ENCODE measurements around the gene SCN9A. TPM values are rescaled to one million over a fixed set of nuclear protein-coding genes. Genes with fewer than 3 reads are reported as not detected.

SCN9A gene
- total RNA-seq, 1 donor from 2014 or later = 11.2 TPM

- TF ChIP-seq CTCF (IDR thresholded peaks at IDR 0.05; ENCODE audit: partially characterized antibody, unreplicated experiment) = no peak
- H3K27me3 Mint-ChIP-seq (ENCODE audit: unreplicated experiment) = no peaks in the 10 kb centered on the region
- H3K9me3 Mint-ChIP-seq (ENCODE audit: unreplicated experiment) = no peaks in the 10 kb centered on the region
- H3K27ac Mint-ChIP-seq (ENCODE audit: unreplicated experiment) = no peak overlapping the region
- H3K36me3 Mint-ChIP-seq (ENCODE audit: unreplicated experiment) = no peaks in the 10 kb centered on the region
- no peaks in the 10 kb centered on the region for H3K4me1 Mint-ChIP-seq (ENCODE audit: low read depth, unreplicated experiment)
- no peak overlapping the region for H3K4me3 Mint-ChIP-seq (ENCODE audit: unreplicated experiment)
- no peak for DNase-seq
Observed at GRCh38 chr2:166278856-166279255, 96.9 kb downstream of the SCN9A start.

- Mint-ChIP-seq H3K4me3 (ENCODE audit: unreplicated experiment) (no peak overlapping the region), H3K27ac (ENCODE audit: unreplicated experiment) (no peak overlapping the region), H3K9me3 (ENCODE audit: unreplicated experiment) (no peaks in the 10 kb centered on the region), H3K36me3 (ENCODE audit: unreplicated experiment) (no peaks in the 10 kb centered on the region), H3K27me3 (ENCODE audit: unreplicated experiment) (no peaks in the 10 kb centered on the region), H3K4me1 (ENCODE audit: low read depth, unreplicated experiment) (no peaks in the 10 kb centered on the region)
- no peak for DNase-seq
- no peak for TF ChIP-seq CTCF (IDR thresholded peaks at IDR 0.05; ENCODE audit: partially characterized antibody, unreplicated experiment)
Observed at GRCh38 chr2:166270376-166270775, 105.4 kb downstream of the SCN9A start.

DNA sequence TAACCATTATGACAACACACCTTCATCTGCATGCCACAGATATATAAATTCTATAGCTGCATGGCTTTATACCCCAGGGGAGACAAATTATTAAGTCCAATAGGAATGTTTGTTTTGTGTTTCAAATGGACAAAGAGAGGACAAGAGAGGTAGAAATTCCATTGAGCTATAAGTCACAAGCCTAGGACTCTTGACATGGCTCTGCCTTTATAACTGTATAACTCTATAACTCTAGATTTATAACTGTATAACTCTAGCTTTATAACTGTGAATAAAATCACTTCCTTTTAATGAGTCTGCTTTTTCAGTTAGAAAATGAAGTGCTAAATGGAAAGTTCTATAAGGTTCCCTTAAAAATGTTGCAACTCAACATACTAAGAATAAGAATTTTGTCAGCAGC is 106.4 kb downstream of the SCN9A start:
- TF ChIP-seq CTCF (IDR thresholded peaks at IDR 0.05; ENCODE audit: partially characterized antibody, unreplicated experiment) = no peak
- H3K4me1 Mint-ChIP-seq (ENCODE audit: low read depth, unreplicated experiment) = no peaks in the 10 kb centered on the region
- no peaks in the 10 kb centered on the region for H3K36me3 Mint-ChIP-seq (ENCODE audit: unreplicated experiment)
- H3K4me3 Mint-ChIP-seq (ENCODE audit: unreplicated experiment) = no peak overlapping the region
- H3K27me3 Mint-ChIP-seq (ENCODE audit: unreplicated experiment) = no peaks in the 10 kb centered on the region
- H3K9me3 Mint-ChIP-seq (ENCODE audit: unreplicated experiment) = no peaks in the 10 kb centered on the region
- no peak for DNase-seq
- H3K27ac Mint-ChIP-seq (ENCODE audit: unreplicated experiment) = no peak overlapping the region

- no peak for DNase-seq
- TF ChIP-seq CTCF (IDR thresholded peaks at IDR 0.05; ENCODE audit: partially characterized antibody, unreplicated experiment) = no peak
- no peaks in the 10 kb centered on the region for H3K9me3 Mint-ChIP-seq (ENCODE audit: unreplicated experiment)
- no peaks in the 10 kb centered on the region for H3K4me1 Mint-ChIP-seq (ENCODE audit: low read depth, unreplicated experiment)
- H3K27ac Mint-ChIP-seq (ENCODE audit: unreplicated experiment) = no peak overlapping the region
- no peak overlapping the region for H3K4me3 Mint-ChIP-seq (ENCODE audit: unreplicated experiment)
- no peaks in the 10 kb centered on the region for H3K36me3 Mint-ChIP-seq (ENCODE audit: unreplicated experiment)
- H3K27me3 Mint-ChIP-seq (ENCODE audit: unreplicated experiment) = no peaks in the 10 kb centered on the region
Observed at GRCh38 chr2:166257859-166258258, 117.9 kb downstream of the SCN9A start.

DNA sequence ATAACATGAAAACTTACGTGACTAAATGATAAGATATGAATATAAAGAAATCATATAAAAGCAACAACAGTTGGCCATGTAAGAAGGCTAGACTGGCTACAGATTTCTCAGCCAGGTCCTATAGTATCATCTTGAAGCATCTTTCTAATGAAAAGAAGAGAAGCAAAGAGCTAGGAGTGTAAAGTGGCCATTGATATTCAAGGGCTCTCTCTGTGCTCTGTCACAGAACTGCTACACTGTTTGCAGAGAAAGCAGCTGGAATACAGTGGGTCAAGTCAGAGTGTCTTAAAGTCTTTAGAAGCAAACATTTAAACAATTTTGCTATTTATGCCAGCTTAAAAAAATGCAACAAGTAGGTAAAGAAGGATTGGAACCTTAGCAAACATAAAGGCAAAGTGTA is 118.8 kb downstream of the SCN9A start:
- TF ChIP-seq CTCF (IDR thresholded peaks at IDR 0.05; ENCODE audit: partially characterized antibody, unreplicated experiment) = no peak
- no peak overlapping the region for H3K27ac Mint-ChIP-seq (ENCODE audit: unreplicated experiment)
- DNase-seq = no peak
- no peaks in the 10 kb centered on the region for H3K36me3 Mint-ChIP-seq (ENCODE audit: unreplicated experiment)
- H3K9me3 Mint-ChIP-seq (ENCODE audit: unreplicated experiment) = no peaks in the 10 kb centered on the region
- H3K4me1 Mint-ChIP-seq (ENCODE audit: low read depth, unreplicated experiment) = no peaks in the 10 kb centered on the region
- H3K27me3 Mint-ChIP-seq (ENCODE audit: unreplicated experiment) = no peaks in the 10 kb centered on the region
- no peak overlapping the region for H3K4me3 Mint-ChIP-seq (ENCODE audit: unreplicated experiment)
